Coronary artery (tissue), 2 donors: ENCODE measurements around the gene BABAM2.

Source experiments
- DNase-seq: peaks from one replicate; pipeline ENCODE4 v3.0.0-alpha.2; 2017; ENCODE audit warnings: low spot score
- H3K27ac ChIP-seq, 2 donors: fragments of 200-600 bp; sonication (generic); one replicate each; pipeline ENCODE4 v1.5.1; 2016 to 2019
- H3K4me3 ChIP-seq: fragments of 200-600 bp; sonication (generic); 2 replicates; pipeline ENCODE4 v1.5.1; 2016; ENCODE audit warnings: mild to moderate bottlenecking, moderate library complexity
- TF ChIP-seq, protein P1 (sequence below): fragments of 200-600 bp; sonication (generic); IDR thresholded peaks from one replicate; pipeline ENCODE4 v1.5.1; 2019; ENCODE audit warnings: antibody characterized with exemption

Gene BABAM2

DNA sequence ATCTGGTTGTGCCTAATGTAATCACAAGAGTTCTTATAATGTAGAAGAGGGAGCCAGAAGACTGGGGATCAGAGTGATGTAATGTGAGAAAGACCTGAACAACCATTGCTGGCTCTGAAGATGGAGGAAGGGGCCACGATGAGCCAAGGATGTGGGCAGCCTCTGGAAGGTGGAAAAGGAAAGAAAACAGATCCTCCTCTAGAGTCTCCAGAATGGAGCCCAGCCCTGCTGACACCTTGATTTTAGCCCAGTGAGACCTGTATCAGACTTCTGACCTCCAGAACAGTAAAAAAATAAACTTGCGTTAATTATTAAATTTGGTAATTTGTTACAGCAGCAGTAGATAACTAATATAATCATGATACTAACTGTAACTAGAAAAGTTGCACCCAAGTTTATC lies 3.4 kb upstream of the BABAM2 start:
- Histone ChIP-seq H3K27ac (peak overlapping the region in 1 of 2 donors; percentile 97), H3K4me3 (no peak overlapping the region)
- DNase-seq, result no peak
- TF ChIP-seq, protein P1, sequence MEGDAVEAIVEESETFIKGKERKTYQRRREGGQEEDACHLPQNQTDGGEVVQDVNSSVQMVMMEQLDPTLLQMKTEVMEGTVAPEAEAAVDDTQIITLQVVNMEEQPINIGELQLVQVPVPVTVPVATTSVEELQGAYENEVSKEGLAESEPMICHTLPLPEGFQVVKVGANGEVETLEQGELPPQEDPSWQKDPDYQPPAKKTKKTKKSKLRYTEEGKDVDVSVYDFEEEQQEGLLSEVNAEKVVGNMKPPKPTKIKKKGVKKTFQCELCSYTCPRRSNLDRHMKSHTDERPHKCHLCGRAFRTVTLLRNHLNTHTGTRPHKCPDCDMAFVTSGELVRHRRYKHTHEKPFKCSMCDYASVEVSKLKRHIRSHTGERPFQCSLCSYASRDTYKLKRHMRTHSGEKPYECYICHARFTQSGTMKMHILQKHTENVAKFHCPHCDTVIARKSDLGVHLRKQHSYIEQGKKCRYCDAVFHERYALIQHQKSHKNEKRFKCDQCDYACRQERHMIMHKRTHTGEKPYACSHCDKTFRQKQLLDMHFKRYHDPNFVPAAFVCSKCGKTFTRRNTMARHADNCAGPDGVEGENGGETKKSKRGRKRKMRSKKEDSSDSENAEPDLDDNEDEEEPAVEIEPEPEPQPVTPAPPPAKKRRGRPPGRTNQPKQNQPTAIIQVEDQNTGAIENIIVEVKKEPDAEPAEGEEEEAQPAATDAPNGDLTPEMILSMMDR, result no peak

DNA sequence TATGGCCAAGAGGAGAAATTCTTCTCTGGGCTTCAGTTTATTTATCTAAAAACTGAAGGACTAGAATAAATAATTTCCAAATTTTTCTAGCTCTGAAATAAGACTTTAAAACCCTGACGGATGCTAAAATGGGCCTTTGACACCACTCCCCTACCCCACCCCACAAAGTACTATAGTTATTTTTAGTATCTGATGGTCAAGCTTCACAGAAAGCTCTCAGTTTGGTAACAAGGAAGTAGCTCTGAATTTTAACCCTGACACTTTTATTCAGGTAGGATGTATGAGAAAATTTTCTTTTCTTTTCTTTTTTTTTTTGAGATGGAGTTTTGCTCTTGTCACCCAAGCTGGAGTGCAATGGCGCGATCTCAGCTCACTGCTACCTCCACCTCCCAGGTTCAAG lies 2.7 kb upstream of the BABAM2 start:
- no peak overlapping the region for H3K4me3 ChIP-seq
- TF ChIP-seq, protein P1, result no peak
- DNase-seq, result no peak
- H3K27ac ChIP-seq, result peak overlapping the region; percentile 97

DNA sequence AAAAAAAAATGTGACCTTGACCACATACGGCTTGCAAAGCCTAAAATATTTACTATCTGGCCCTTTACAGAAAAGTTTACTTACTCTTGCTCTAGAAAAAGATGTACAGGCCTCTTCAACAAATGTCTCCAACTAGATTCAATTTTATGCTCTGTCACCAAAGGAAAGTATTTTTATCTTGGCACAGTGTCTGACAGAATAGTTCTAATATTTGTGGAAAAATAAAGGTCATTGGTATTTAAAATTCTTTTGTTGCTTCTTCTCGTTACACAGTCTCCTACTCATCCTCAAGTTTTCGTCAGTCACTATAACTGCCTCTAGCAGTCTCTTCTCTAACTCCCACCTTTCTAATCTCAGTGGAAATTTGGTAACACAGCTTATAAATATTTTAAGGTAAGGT lies 1.7 kb upstream of the BABAM2 start:
- TF ChIP-seq, protein P1, result no peak

DNA sequence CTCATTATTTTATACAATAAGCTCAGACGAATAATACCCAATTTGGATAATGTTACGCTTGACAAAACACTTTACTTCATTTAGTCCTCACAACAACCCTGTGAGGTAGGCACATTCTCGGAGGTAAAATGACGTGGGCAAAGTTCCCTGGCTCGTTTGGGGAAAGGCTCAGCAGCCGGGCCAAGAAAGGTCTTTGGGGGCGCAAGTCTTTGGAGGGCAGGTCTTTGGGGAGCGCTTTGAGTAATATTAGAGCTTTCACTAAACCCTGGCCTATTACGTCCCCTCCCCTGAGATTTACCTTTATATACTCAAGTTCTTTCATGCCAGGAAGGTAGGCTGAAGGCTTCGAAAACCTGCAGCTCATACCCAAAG lies 769 bp upstream of the BABAM2 start:
- H3K27ac ChIP-seq, result peak overlapping the region; percentile 97
- H3K4me3 ChIP-seq, result peak overlapping the region; percentile 91
- TF ChIP-seq, protein P1, result no peak
- no peak for DNase-seq

More for the DNA sequence above, 1.7 kb upstream of the BABAM2 start:
- peak overlapping the region; percentile 97 for H3K27ac ChIP-seq
- no peak for DNase-seq
- H3K4me3 ChIP-seq, result no peak overlapping the region

DNA sequence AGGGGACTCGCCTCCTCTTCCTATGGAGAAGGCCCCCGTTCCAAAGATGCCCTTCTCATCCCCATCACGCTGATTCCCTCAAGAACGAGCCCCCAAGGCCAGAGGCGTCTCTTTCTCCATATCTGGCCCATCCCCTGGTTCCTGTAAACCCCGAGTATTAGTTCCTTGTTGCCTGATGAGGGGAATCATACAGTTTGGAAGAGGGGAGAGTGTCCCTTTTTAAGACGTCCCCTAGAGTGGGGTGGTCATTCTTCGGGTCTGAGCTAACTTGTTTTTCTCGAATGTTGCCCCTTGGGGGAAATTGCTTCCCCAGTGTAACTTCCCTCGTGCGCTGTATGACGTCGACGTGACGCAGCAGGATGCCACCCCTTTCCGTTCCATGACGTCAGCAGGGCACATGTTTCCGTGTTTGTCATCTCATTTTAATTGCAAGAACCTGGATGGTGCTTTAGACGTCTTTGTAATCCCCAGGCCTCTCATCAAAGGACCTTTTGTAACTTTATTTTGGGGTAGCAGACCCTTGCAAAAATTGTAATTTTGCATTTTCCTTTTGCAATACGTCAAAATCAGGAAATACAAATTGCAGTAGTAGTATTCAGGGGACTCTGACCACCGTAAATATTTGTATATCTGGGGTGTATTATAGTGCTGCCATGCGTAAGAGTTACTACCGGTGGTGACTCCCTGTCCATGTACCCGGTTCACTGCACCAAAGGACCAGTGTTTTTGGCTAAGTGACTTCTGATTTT lies 569 bp downstream of the BABAM2 start:
- peak overlapping the region; percentile 97 for H3K27ac ChIP-seq
- TF ChIP-seq, protein P1, result no peak
- peak; percentile 90 for DNase-seq
- peak overlapping the region; percentile 91 for H3K4me3 ChIP-seq

DNA sequence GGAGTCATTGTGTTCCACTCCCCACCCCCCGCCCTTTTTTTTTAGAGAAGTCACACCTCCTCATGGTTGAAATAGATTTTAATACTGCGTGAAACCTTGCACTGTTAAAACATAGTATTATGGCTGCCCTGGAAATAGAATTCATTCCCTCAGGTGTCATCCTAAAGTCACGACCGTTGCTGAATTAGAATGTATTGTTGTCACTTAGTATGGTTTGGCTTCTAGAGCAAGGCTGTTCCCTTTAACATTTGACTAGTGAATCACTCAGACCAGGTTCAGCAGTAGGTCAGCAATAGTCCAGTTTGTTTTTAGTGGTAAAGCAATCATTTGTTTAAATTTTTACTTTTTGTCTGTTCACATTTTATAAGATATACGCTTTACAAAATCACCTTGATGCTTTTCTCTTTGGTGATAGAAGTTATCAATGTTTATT lies 1.2 kb downstream of the BABAM2 start:
- TF ChIP-seq, protein P1, result no peak
- Histone ChIP-seq H3K27ac (peak overlapping the region; percentile 97), H3K4me3 (peak overlapping the region; percentile 91)
- DNase-seq, result no peak

DNA sequence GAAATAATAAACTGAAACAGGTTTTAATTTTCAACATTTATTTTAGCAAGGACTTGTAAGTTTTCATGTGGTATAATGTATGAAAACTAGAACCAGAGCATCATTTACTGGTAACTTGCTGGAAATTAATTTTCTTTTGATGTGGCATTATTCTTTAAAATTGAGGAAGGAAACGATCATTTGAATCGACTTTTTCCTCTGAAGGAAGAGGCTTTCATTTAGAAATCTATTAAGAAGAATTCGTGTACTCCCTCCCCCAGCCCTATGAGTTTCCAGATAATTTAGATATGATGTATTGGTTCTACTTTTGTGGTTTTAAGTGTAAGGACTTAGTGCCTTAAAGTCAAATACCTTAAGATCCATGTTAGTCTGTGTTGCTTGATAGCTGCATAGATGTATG lies 2.5 kb downstream of the BABAM2 start:
- DNase-seq, result no peak
- Histone ChIP-seq H3K4me3 (no peak overlapping the region), H3K27ac (no peak overlapping the region)
- TF ChIP-seq, protein P1, result no peak
